Uterus (tissue), 4 donors: ENCODE data around the gene CADM4. TPM values are rescaled to one million over a fixed set of nuclear protein-coding genes. Genes with fewer than 3 reads are reported as not detected.

Source experiments
- DNase-seq, 2 donors: peaks; one replicate each; pipeline ENCODE4 v3.0.0-alpha.2; 2019 to 2020
- H3K27ac ChIP-seq, 2 donors: fragments of 200-600 bp; sonication (generic); 1 replicate in 1 of 2; 2 replicates in 1 of 2; pipeline ENCODE4 v1.5.1; 2016 to 2018
- H3K27me3 ChIP-seq, 2 donors: fragments of 200-600 bp; sonication (generic); one replicate each; pipeline ENCODE4 v1.5.1; 2018 to 2019; ENCODE audit warnings: control low read depth in 1 of 2
- H3K36me3 ChIP-seq, 2 donors: fragments of 200-600 bp; sonication (generic); one replicate each; pipeline ENCODE4 v1.5.1; 2019; ENCODE audit warnings: control low read depth in 1 of 2
- H3K4me1 ChIP-seq, 2 donors: fragments of 200-600 bp; sonication (generic); one replicate each; pipeline ENCODE4 v1.5.1; 2018 to 2019; ENCODE audit warnings: control low read depth in 1 of 2
- H3K4me3 ChIP-seq, 2 donors: fragments of 200-600 bp; sonication (generic); 1 replicate in 1 of 2; 2 replicates in 1 of 2; pipeline ENCODE4 v1.5.1; 2018 to 2019; ENCODE audit warnings: mild to moderate bottlenecking in 1 of 2
- H3K9me3 ChIP-seq, 2 donors: fragments of 200-600 bp; sonication (generic); one replicate each; pipeline ENCODE4 v1.5.1; 2019; ENCODE audit warnings: control low read depth in 1 of 2
- POLR2A ChIP-seq, 2 donors: fragments of 450-650 bp; IDR thresholded peaks; one replicate each; pipeline ENCODE4 v1.6.1; 2016; ENCODE audit warnings: antibody characterized with exemption in 2 of 2, mild to moderate bottlenecking in 1 of 2, moderate library complexity in 1 of 2
- intact Hi-C: fragments of 100-400 bp; cut with DNase I; formaldehyde crosslinking; loops from one replicate; pipeline ENCODE4 v1.15.1; 2023; ENCODE audit warnings: low total_unique reads
- total RNA-seq, 4 donors: library from RNA; depleted of rRNA in 3 of 4; stranded (reverse); fragments of >200 nt in 3 of 4; gene quantifications; one replicate each; pipeline versions ENCODE4 v1.1.0 to v1.2.4, GENCODE V29; 2014 to 2023
- TF ChIP-seq, protein P1 (sequence below), 4 experiments: fragments of 200-600 bp in 2 of 4; fragments of 450-650 bp in 2 of 4; sonication (generic) in 2 of 4; IDR thresholded peaks; one replicate each; pipeline ENCODE4 v1.5.1; 2016 to 2019; ENCODE audit warnings: antibody characterized with exemption in 4 of 4, mild to moderate bottlenecking in 2 of 4, moderate library complexity in 1 of 4
- donor health status: DM: yes; HTN: yes; CAD: no.

Gene CADM4
- total RNA-seq, 4 donors from 2014 or later = 2.1 to 18.6 (median 10.5) TPM

DNA sequence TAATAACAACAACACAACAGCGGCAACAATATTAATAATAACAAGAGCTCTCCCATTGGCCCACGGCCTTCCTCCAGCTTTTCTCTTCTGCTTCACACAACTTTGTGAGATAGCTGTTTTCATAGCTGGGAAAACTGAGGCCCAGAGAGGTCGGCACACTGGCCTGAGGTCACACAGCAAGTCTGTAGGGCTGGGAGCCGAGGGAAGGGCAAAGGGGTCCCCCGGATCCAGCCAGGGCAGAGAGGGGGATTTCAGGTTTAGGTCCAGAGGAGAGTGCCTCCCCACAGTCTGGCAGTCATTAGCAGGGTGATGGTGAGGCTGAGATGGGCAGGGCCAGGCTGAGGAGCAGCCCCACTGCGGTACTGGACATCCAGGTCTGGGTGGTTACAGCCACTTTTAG, 9.0 kb upstream of the CADM4 start:
- intact Hi-C loops = no loop called here
- Histone ChIP-seq H3K27ac (no peak overlapping the region), H3K27me3 (no peaks in the 10 kb centered on the region), H3K4me1 (no peaks in the 10 kb centered on the region), H3K4me3 (no peak overlapping the region), H3K36me3 (no peaks in the 10 kb centered on the region), H3K9me3 (no peaks in the 10 kb centered on the region)
- TF ChIP-seq, protein P1, sequence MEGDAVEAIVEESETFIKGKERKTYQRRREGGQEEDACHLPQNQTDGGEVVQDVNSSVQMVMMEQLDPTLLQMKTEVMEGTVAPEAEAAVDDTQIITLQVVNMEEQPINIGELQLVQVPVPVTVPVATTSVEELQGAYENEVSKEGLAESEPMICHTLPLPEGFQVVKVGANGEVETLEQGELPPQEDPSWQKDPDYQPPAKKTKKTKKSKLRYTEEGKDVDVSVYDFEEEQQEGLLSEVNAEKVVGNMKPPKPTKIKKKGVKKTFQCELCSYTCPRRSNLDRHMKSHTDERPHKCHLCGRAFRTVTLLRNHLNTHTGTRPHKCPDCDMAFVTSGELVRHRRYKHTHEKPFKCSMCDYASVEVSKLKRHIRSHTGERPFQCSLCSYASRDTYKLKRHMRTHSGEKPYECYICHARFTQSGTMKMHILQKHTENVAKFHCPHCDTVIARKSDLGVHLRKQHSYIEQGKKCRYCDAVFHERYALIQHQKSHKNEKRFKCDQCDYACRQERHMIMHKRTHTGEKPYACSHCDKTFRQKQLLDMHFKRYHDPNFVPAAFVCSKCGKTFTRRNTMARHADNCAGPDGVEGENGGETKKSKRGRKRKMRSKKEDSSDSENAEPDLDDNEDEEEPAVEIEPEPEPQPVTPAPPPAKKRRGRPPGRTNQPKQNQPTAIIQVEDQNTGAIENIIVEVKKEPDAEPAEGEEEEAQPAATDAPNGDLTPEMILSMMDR (IDR thresholded peaks at IDR 0.05) = no peak
- TF ChIP-seq POLR2A (IDR thresholded peaks at IDR 0.05) = no peak
- DNase-seq = no peak

DNA sequence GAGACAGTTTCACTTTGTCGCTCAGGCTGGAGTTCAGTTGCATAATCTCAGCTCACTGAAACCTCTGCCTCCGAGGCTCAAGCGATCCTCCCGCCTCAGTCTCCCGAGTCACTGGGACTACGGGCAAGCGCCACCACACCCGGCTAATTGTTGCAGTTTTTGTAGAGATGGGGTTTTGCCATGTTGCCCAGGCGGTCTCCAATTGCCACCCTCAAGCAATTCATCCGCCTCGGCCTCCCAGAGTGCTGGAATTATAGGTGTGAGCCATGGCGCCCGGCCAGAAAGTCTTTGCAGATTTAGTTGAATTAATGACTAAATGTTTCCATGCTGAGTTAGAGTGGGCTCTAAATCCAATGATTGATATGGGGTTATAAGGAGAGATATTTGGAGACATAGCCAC, 4.5 kb upstream of the CADM4 start:
- no peak overlapping the region for H3K27ac ChIP-seq
- H3K27me3 ChIP-seq = no peaks in the 10 kb centered on the region
- TF ChIP-seq POLR2A (IDR thresholded peaks at IDR 0.05) = no peak
- TF ChIP-seq, protein P1 (IDR thresholded peaks at IDR 0.05) = no peak
- no peaks in the 10 kb centered on the region for H3K9me3 ChIP-seq
- peaks cover 0 to 11% of the 10 kb centered on the region in 2 donors for H3K4me1 ChIP-seq
- intact Hi-C loops = no loop called here
- no peak for DNase-seq
- no peaks in the 10 kb centered on the region for H3K36me3 ChIP-seq
- H3K4me3 ChIP-seq = no peak overlapping the region

DNA sequence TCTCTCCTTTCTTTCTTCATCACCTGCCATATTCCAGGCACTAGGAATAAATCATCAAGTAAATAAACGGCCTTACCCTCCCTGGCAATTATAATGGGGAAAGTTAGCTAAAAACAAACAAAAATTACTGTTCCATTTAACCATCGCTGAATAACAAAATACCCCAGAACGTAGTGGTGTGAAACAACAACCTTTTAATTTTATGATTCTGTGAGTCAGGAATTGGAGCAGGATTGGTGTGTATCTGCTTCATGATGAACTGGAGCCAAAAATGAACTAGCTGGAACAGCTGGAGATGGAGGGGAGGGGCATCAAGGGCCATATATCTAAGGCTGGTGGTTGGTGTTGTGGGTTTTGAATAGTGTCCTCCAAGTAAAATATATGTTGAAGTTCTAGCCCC, 3.7 kb upstream of the CADM4 start:
- no peaks in the 10 kb centered on the region for H3K27me3 ChIP-seq
- peaks cover 0 to 13% of the 10 kb centered on the region in 2 donors for H3K4me1 ChIP-seq
- no peaks in the 10 kb centered on the region for H3K9me3 ChIP-seq
- peak overlapping the region in 1 of 2 donors; percentile 49 for H3K27ac ChIP-seq
- DNase-seq = no peak
- TF ChIP-seq, protein P1 (IDR thresholded peaks at IDR 0.05) = no peak
- TF ChIP-seq POLR2A (IDR thresholded peaks at IDR 0.05) = no peak
- intact Hi-C loops = no loop called here
- no peaks in the 10 kb centered on the region for H3K36me3 ChIP-seq
- no peak overlapping the region for H3K4me3 ChIP-seq

DNA sequence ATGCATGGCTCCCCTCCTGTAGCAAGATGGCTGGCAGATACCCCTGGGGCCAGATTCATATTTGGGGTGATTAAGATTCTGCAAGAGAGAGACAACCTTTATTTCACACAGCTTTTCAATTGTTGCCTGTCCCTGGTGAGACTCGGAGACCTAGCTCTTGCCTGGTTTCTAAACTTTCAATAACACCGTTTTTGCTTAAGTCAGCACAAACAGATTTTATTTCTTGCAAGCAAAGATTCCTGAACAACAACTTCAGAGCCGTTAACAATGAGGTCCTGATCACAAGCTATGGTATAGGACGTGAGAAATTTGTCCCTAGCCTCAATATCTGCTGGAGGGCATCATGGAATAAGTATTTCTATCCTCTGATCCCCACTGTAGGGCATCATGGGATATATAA, 2.9 kb upstream of the CADM4 start:
- peaks cover 0 to 13% of the 10 kb centered on the region in 2 donors for H3K4me1 ChIP-seq
- H3K36me3 ChIP-seq = no peaks in the 10 kb centered on the region
- H3K4me3 ChIP-seq = no peak overlapping the region
- no peaks in the 10 kb centered on the region for H3K27me3 ChIP-seq
- no peaks in the 10 kb centered on the region for H3K9me3 ChIP-seq
- intact Hi-C loops = no loop called here
- no peak for TF ChIP-seq POLR2A (IDR thresholded peaks at IDR 0.05)
- TF ChIP-seq, protein P1 (IDR thresholded peaks at IDR 0.05) = no peak
- no peak for DNase-seq
- H3K27ac ChIP-seq = peak overlapping the region in 1 of 2 donors; percentile 49

DNA sequence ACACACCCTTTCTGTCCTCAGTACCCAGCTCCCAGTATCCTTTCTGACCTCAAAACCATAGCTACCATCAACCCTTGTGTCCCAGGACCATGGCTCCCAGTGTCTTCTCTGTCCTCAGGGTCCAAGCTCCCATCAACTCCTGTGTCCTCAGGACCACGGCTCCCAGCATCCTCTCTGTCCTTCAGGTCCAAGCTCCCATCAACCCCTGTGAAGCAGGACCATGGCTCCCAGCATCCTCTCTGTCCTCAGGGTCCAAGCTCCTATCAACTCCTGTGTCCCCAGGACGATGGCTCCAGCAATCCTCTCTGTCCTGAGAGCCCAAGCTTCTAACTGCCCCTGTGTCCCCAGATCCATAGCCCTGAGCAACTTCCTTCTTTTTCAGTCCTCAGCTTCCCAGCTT, 1.7 kb upstream of the CADM4 start:
- no peak overlapping the region for H3K27ac ChIP-seq
- H3K27me3 ChIP-seq = no peaks in the 10 kb centered on the region
- H3K36me3 ChIP-seq = no peaks in the 10 kb centered on the region
- intact Hi-C loops = no loop called here
- H3K4me1 ChIP-seq = peaks cover 0 to 13% of the 10 kb centered on the region in 2 donors
- H3K4me3 ChIP-seq = no peak overlapping the region
- no peaks in the 10 kb centered on the region for H3K9me3 ChIP-seq
- DNase-seq = no peak
- no peak for TF ChIP-seq POLR2A (IDR thresholded peaks at IDR 0.05)
- TF ChIP-seq, protein P1 (IDR thresholded peaks at IDR 0.05) = no peak
